ENCODE data around the gene ABI1.

Gene ABI1

GRCh38 chr10:26755443-26755903, 105.3 kb downstream of the ABI1 start:
- DNase-seq: no peak

DNA sequence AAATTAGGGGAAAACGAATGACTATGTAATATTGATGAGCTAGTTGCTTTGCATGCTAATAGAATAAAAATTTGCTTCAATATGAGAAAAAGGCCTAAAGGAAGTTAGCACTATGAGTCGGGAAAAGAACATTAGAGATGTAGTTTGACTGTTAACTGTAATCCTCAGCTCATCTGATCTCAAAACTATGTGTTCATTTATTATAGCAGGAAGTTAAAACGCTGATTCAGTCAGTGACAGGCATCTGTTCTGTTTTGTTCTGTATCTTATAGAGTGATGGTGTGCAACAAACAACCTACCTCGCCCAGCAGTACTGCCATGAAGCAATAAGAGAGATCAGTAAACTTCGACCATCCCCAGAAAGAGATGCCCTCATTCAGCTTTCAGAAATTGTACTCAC, 114.7 kb downstream of the ABI1 start:
- no peak for DNase-seq

DNA sequence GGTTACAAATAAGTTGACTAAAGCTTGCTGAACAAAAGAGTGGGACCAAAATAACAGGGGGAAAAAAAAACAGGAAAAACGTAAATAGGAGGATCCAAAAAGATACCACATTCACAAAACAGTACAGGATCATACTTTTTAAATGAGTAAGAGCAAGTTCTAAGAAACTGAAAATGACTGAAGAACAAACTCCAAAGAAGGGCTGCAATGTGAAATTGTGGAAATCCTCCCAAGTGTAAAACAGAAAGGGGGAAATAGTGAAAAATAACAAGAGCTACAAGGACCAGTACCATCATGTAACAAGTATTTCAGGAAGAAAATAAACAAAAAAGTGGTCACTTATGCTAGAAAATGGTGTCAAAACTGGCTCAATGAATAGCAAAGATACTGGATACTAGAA, 116.9 kb downstream of the ABI1 start:
- no peak for DNase-seq

- no peak for DNase-seq
Measured at GRCh38 chr10:26743091-26743490, 117.7 kb downstream of the ABI1 start.

GRCh38 chr10:26741368-26741767, 119.4 kb downstream of the ABI1 start:
- no peak for DNase-seq

GRCh38 chr10:26739071-26739631, 121.6 kb downstream of the ABI1 start:
- no peak for DNase-seq

DNA sequence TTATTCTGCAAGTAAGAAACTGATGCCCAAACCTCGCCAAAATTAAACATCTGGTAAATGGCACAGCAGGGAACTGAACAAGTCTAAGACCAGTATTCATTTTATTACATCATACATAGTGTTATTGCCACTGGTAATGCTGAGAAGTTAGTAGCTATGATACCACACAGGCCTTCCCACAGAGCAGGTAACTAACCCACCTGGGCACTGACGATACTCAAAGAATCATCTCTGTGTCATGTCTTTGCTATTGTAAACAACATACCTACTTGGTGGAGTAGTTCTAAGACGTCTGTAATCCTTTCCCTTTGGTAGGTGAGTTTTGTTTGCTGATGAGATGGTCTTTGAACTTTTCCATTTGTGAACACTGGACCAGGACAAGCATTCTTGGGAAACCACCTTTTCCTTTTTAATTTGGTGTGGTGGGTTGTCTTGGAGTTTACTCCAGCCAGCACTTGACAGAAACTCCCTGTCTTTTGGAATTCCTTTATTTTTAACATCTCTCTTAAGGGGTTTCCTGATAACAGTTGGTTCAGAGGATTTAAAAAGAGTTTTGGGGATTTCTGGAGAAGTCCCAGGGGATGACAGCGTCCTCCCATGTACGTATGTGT, 122.4 kb downstream of the ABI1 start:
- DNase-seq: no peak

- DNase-seq: peak; percentile 19 to 25
Measured at GRCh38 chr10:26737730-26738129, 123.0 kb downstream of the ABI1 start.

DNA sequence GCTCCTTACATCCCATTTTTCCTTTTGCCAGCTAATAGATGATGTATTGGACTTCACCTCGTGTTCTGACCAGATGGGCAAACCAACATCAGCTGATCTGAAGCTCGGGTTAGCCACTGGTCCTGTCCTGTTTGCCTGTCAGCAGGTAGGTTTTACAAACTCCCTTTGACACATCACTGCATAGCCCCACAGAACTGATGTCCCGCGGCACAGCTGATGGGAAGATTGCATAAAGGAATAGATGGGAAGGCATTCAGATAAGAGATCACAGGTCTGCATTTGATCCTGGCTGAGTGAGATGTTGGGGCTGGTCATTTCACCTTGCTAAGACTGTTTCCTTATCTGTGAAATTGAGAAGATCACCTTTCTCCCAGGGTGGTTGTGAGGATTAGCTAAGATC, 125.3 kb downstream of the ABI1 start:
- no peak for DNase-seq

DNA sequence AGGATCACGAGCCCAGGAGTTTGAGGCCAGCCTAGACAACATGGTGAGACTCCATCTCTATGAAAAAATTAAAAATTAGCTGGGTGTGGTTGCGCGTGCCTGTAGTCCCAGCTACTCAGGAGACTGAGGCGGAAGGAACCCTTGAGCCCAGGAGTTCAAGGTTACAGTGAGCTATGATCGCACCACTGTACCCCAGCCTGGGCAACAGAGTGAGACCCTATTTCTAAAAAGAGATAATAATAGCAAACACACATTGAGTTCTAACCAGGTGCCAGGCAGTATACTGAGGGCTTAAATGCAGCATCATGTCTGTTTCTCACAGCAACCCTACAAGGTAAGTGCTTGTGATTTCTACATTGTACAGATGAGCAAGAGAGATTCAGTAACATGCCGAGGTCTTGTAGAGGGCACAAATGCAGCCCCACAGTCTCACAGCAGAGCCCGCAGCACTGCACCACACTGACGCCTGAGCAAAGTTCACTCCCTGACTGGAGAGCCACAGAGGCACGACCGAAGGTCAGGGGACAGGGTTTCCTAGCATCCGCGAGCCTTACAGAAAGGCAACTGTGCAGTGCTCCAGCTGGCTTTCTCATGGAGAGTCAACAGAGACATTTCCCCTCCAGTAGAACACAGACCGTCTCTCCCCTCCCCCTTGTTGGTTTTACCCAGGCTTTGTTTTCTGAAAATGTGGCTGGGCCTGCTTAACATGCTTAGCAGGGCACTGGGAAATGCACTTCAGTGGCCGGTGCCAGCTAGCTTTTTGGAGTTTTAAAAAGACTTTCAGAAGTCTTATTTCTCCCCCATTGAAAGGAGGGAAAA, 126.8 kb downstream of the ABI1 start:
- no peak for DNase-seq

DNA sequence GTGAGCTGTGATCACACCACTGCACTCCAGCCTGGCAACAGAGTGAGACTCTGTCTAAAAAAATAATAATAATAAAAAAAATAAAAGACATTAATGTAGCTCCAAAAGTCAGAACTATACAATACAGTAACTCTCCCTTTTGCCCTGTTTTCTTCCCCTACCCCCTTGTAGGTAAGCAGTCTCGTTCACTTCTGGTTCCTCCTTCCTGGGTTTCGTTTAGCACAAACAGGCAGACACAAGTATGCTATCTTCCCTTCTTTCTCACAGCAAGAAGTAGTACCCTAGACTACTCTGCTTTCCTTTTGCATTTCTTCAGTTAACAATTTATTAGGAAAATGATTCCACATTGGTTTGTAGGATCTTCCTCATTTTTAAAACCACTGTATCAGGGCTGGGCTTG, 130.2 kb downstream of the ABI1 start:
- DNase-seq: no peak

- no peak for DNase-seq
Measured at GRCh38 chr10:26729395-26729794, 131.4 kb downstream of the ABI1 start.

GRCh38 chr10:26728957-26729356, 131.8 kb downstream of the ABI1 start:
- no peak for DNase-seq

DNA sequence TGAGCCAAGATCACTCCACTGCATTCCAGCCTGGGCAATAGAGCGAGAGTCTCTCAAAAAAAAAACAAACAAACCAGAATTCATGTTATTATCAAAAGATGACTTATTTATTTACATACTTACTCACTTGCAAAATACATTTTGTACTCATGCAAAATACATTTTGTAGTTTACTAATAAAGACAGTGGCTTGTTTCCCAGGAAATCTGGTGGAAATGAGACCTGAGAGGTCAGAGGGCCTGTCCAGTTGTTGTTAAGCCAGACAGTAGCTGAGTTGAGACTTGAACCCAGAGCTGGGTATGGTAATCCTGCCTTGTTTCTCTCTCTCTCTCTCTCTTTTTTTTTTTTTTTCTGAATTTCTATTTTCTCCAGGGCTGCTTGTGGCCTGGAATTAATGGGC, 133.8 kb downstream of the ABI1 start:
- DNase-seq: no peak

DNA sequence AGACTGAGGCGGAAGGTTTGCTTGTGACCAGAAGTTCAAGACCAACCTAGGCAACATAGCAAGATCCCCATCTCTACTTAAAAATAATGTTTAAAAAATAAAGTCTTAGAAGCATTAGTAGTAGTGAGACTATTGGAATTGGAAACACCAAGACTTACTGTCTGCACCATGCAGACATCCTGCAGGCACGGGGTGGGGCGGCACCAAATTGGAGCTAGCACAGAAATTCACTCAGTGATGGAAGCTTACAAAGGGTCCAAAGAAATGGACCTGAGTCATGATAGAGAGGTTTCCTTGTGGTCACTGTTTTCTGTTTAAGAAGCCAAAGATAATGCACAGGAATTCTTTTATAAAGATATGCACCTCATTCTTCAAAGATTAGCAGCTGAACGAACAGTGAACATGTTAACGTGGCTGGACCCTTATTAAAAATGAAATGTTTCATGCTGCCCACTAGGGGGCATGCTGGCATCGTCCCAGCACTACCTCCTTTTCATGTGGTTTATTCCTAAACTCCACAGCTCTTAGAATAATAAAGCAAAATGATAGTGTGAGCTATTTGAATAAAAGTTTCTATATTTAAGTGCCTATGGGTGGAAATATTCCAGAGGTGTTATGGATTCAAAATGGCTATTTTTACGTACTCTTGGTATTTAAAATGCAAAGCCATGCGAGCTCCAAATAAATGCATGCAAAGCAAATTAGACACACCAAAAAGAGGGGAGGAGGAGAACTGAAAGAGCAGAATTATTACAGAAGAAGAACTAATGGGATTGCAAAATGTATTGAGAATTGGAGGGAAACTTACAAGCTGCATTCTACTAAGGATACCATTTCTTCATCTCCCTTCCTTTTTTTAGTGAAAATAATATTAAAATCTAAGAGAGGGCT, 134.7 kb downstream of the ABI1 start:
- DNase-seq: peak in 1 of 2 donors; percentile 31

DNA sequence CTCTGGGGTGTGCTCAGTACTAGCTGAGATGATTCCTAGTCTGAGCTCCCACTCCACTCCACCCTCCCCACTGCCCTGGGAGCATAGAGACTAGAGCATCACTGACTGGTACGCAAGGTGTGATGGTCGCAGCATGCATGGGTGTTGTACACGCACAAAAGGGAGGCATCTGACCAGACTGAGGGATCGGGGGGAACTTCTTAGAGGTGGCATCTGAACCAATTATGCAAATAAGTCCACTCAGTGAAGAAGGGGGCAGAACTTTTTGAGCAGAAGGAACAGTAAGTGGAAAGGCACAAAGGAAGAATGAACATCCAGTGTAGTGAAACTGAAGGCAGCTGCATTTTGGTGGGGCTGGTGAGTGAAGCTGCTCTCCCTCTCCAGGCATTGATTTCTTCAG, 137.7 kb downstream of the ABI1 start:
- no peak for DNase-seq

- DNase-seq: no peak
Measured at GRCh38 chr10:26721561-26721960, 139.2 kb downstream of the ABI1 start.

DNA sequence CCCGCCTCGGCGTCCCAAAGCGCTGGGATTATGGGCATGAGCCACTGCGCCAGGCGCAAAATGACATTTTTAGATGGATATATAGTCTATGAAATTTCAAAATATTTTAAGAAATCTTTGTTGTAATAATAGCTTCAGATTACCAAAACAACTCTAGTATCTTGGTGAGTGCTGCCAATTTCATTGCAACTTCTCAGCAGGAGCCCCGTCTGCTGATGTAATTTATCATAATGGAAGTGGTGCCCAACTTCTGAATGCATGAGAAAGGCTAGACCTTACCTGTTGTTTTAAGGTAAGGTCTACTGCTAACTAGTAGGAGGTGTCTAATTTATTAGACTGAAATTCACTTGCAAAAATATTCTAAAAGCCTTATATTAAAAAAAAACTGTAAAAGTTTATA, 143.3 kb downstream of the ABI1 start:
- no peak for DNase-seq

DNA sequence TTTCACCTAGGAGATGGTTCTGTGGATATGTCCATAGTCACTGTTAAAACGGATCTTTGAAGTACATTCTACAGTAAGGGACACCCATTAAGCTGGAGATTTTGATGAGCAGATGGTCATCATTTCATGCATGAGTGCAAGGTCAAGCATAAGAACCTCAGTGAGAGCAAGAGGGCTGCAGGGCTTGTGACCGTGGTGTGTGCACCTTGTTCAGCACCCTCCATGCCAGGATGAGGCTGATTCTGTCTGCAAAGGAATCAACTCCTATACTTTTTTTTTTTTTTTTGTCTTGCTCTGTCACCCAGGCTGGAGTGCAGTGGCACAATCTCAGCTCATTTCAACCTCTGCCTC, 145.6 kb downstream of the ABI1 start:
- no peak for DNase-seq

DNA sequence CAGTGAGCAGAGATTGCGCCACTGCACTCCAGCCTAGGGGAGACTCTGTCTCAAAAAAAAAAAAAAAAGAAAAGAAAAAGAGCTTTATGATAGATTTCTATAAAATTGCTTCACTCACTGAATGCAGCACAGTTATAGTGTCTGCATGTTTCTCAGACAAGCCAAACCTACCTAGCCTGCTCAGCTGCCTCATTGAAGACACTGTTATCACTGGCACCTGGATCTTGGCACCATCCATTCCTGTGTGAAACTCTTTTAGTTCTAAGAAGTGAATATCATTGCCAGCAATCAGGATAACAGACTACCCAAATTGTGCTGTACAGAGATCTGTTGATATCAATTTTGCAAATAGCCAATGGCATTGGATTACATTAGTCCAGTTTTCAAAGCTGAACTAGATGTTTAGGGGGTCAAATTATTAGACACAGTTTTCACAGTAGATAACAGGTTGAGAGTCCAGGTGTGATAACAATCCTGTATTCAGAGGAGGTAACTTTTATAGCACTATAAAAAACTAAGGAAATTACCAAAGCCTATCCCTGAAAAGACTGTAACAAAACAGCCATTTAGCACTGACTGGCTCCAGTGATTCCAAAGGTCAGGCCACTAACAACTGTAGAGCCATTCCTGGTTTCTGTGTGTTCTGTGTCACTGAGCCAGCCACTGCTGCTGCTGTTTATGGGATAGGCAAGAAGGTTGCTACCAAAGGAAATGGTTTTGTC, 146.2 kb downstream of the ABI1 start:
- DNase-seq: no peak

DNA sequence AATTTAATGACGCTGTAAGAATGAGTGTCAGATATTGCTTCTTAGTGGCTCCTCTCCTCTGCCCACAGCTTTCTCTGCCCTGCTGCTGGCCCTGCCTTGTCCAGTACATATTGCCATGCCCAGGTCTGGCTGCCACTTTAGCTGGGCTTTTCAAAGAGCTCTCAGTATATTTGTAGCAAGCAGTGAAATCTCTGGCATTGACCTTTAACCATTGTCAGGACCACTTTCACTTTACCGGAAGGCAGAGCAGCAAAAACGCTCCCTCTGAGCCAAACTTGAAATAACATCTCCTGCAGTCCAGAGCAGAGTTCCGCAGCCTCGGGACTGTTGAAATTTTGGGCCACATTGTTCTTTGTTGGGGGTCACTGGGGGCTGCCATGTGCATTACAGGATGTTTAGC, 149.4 kb downstream of the ABI1 start:
- DNase-seq: no peak

- DNase-seq: no peak
Measured at GRCh38 chr10:26706936-26707335, 153.8 kb downstream of the ABI1 start.

GRCh38 chr10:26706206-26706605, 154.6 kb downstream of the ABI1 start:
- DNase-seq: no peak
